Esophagus muscularis mucosa (tissue), 4 donors: ENCODE measurements around the gene PDZRN3. TPM values are rescaled to one million over a fixed set of nuclear protein-coding genes. Genes with fewer than 3 reads are reported as not detected.

ENCODE experiments used
- DNase-seq: peaks from one replicate; pipeline ENCODE4 v3.0.0-alpha.2; 2017; ENCODE audit errors: extremely low spot score
- H3K27ac ChIP-seq, 4 donors: fragments of 200-600 bp; sonication (generic); replicated peaks in 1 of 4; 1 replicate in 3 of 4; 2 replicates in 1 of 4; pipeline ENCODE4 v1.5.1; 2016 to 2019; ENCODE audit warnings: mild to moderate bottlenecking in 1 of 4
- H3K27me3 ChIP-seq, 4 donors: fragments of 200-600 bp; sonication (generic); one replicate each; pipeline versions ENCODE4 v1.5.1 to v1.6.0; 2016 to 2019
- H3K36me3 ChIP-seq, 4 donors: fragments of 200-600 bp; sonication (generic); one replicate each; pipeline ENCODE4 v1.5.1; 2016 to 2019
- H3K4me1 ChIP-seq, 4 donors: fragments of 200-600 bp; sonication (generic); one replicate each; pipeline ENCODE4 v1.5.1; 2016 to 2019
- H3K4me3 ChIP-seq, 4 donors: fragments of 200-600 bp; sonication (generic); 1 replicate in 2 of 4; 2 replicates in 2 of 4; pipeline ENCODE4 v1.5.1; 2016 to 2019; ENCODE audit warnings: mild to moderate bottlenecking in 4 of 4, moderate library complexity in 1 of 4
- H3K9me3 ChIP-seq, 4 donors: fragments of 200-600 bp; sonication (generic); 1 replicate in 3 of 4; 2 replicates in 1 of 4; pipeline ENCODE4 v1.5.1; 2016 to 2019
- CTCF ChIP-seq, 3 experiments: fragments of 200-600 bp in 2 of 3; fragments of 450-650 bp in 1 of 3; sonication (generic) in 2 of 3; IDR thresholded peaks; one replicate each; pipeline ENCODE4 v1.5.1; 2017 to 2019; ENCODE audit warnings: antibody characterized with exemption in 3 of 3, mild to moderate bottlenecking in 2 of 3, moderate library complexity in 1 of 3
- EP300 ChIP-seq: sonication (generic); formaldehyde crosslinking; IDR thresholded peaks from one replicate; pipeline ENCODE4 v1.6.1; 2017; ENCODE audit warnings: antibody characterized with exemption
- POLR2A ChIP-seq: fragments of 450-650 bp; IDR thresholded peaks from one replicate; pipeline ENCODE4 v1.6.1; 2017; ENCODE audit warnings: antibody characterized with exemption, moderate library complexity, mild to moderate bottlenecking, low read depth
- POLR2AphosphoS5 ChIP-seq, 2 donors: sonication (generic); formaldehyde crosslinking; IDR thresholded peaks; one replicate each; pipeline ENCODE4 v1.6.1; 2017; ENCODE audit warnings: antibody characterized with exemption in 2 of 2
- WGBS: methylation state at CpG from one replicate; pipeline ENCODE4 v1.1.5; 2018; 5-methylcytosine and 5-hydroxymethylcytosine counted together
- intact Hi-C: fragments of 100-400 bp; cut with DNase I; formaldehyde crosslinking; loops from one replicate; pipeline ENCODE4 v1.15.1; 2023
- total RNA-seq, 4 donors: library from RNA; depleted of rRNA; stranded (reverse); fragments of >200 nt; gene quantifications; one replicate each; pipeline versions ENCODE4 v1.1.0 to v1.2.1, GENCODE V29; 2016

PDZRN3 gene
- total RNA-seq, 4 donors from 2014 or later: 149 to 314 (median 220) TPM

DNA sequence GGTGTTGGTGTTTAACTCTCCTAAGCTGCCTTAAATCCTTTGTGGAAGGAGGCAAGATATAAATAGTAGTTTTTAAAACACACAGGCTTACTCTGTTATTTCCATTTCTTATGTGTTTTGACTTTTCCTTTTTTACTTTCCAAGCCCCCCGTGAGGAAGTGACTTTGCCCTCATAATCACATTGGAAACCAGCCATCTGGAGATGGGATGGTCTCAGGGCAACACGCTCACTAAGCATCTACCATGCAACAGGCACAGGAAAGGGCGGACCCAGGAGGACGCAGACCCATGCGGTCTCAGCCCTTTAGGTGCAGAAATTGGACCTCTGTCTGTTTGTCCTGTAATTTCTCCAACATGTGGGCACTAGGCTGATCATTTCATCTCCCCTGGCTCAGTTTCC is 115.7 kb downstream of the PDZRN3 start:
- Histone ChIP-seq H3K27me3 (no peaks in the 10 kb centered on the region), H3K4me1 (peaks cover 40 to 95% (median 86%) of the 10 kb centered on the region in 4 donors), H3K4me3 (no peak overlapping the region), H3K9me3 (no peaks in the 10 kb centered on the region), H3K27ac (peak overlapping the region; percentile 86 to 88 (median 87)), H3K36me3 (no peaks in the 10 kb centered on the region)
- WGBS: 75% methylated on average over 5 of the region's 5 CpGs
- TF ChIP-seq CTCF (IDR thresholded peaks at IDR 0.05) (no peak), EP300 (no peak), POLR2AphosphoS5 (IDR thresholded peaks at IDR 0.05) (no peak), POLR2A (no peak)
- intact Hi-C loops: loop anchor here (5.0 kb wide), 2 partner anchors 77 to 338 kb away; no protein-coding TSS in a partner anchor
- DNase-seq: peak; percentile 55

GRCh38 chr3:73508330-73508954 is 116.3 kb downstream of the PDZRN3 start:
- no peaks in the 10 kb centered on the region for H3K27me3 ChIP-seq
- WGBS: 26% methylated on average over 6 of the region's 6 CpGs
- no peak overlapping the region for H3K4me3 ChIP-seq
- H3K4me1 ChIP-seq: peaks cover 45 to 95% (median 86%) of the 10 kb centered on the region in 4 donors
- intact Hi-C loops: loop anchor here (5.0 kb wide), 2 partner anchors 76 to 339 kb away; no protein-coding TSS in a partner anchor
- H3K27ac ChIP-seq: peak overlapping the region; percentile 86 to 88 (median 87)
- no peaks in the 10 kb centered on the region for H3K36me3 ChIP-seq
- no peaks in the 10 kb centered on the region for H3K9me3 ChIP-seq
- TF ChIP-seq CTCF (IDR thresholded peaks at IDR 0.05) (peak; percentile 70 to 77 (median 77)), EP300 (no peak)
- DNase-seq: peak; percentile 92

DNA sequence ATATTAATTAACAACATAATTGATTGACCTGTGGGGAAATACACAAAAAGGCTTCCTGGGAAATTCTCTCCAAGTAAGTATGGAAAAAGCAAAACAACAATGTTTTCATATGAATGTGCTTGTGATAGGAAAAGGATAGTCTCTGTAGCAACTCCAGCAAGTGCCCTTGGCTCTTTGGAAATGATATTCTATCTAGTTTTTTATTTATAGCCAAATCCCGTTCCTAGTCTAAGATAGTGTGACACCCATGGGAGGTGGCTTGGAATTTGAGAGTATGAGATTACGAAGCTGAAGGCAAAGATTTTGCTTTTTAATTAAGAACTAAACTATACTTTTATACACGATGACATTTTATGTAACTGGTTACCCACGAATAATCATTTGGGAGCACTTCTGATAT is 119.9 kb downstream of the PDZRN3 start:
- H3K27ac ChIP-seq: peak overlapping the region; percentile 6 to 72 (median 66)
- H3K9me3 ChIP-seq: no peaks in the 10 kb centered on the region
- intact Hi-C loops: loop anchor here (5.0 kb wide), 2 partner anchors 73 to 342 kb away; no protein-coding TSS in a partner anchor
- TF ChIP-seq POLR2A (no peak), CTCF (IDR thresholded peaks at IDR 0.05) (no peak), EP300 (no peak), POLR2AphosphoS5 (IDR thresholded peaks at IDR 0.05) (no peak)
- peaks cover 43 to 95% (median 85%) of the 10 kb centered on the region in 4 donors for H3K4me1 ChIP-seq
- DNase-seq: peak; percentile 17
- 68% methylated on average over 4 of the region's 4 CpGs for WGBS
- no peak overlapping the region for H3K4me3 ChIP-seq
- H3K27me3 ChIP-seq: no peaks in the 10 kb centered on the region
- H3K36me3 ChIP-seq: no peaks in the 10 kb centered on the region

- Histone ChIP-seq H3K36me3 (no peaks in the 10 kb centered on the region), H3K4me1 (peaks cover 44 to 94% (median 85%) of the 10 kb centered on the region in 4 donors), H3K27me3 (no peaks in the 10 kb centered on the region), H3K4me3 (peak overlapping the region in 1 of 4 donors; percentile 32), H3K27ac (peak overlapping the region; percentile 38 to 72 (median 66)), H3K9me3 (no peaks in the 10 kb centered on the region)
- intact Hi-C loops: no loop called here
- 51% methylated on average over 3 of the region's 3 CpGs for WGBS
- no peak for TF ChIP-seq POLR2A
- no peak for TF ChIP-seq POLR2AphosphoS5 (IDR thresholded peaks at IDR 0.05)
- no peak for TF ChIP-seq EP300
- no peak for TF ChIP-seq CTCF (IDR thresholded peaks at IDR 0.05)
- peak; percentile 84 for DNase-seq
Observed at GRCh38 chr3:73504239-73504638, 120.5 kb downstream of the PDZRN3 start.
